Panc1 (cell line): ENCODE data around the gene PHYHIPL.

Experiments
- POLR2AphosphoS5 ChIP-seq: IDR thresholded peaks from 2 replicates; pipeline ENCODE4 v1.6.1; 2012; ENCODE audit warnings: mild to moderate bottlenecking, low read depth, low read length, moderate library complexity
- SIN3A ChIP-seq: IDR thresholded peaks from 2 replicates; pipeline ENCODE4 v1.6.1; 2012; ENCODE audit warnings: low read depth, mild to moderate bottlenecking, low read length, moderate library complexity, borderline replicate concordance; ENCODE audit not compliant: insufficient read depth
- TF ChIP-seq, protein P1 (sequence below): fragments of 450-650 bp; IDR thresholded peaks from 2 replicates; pipeline ENCODE4 v1.5.1; 2017; ENCODE audit warnings: mild to moderate bottlenecking
- TF ChIP-seq, protein P2 (sequence below), 2 experiments: IDR thresholded peaks; 2 replicates each; pipeline ENCODE4 v1.6.1; 2011 to 2012; ENCODE audit warnings: low read depth in 2 of 2, control low read depth in 1 of 2, low read length in 1 of 2, mild to moderate bottlenecking in 1 of 2, moderate library complexity in 1 of 2; ENCODE audit not compliant: insufficient read depth in 1 of 2

DNA sequence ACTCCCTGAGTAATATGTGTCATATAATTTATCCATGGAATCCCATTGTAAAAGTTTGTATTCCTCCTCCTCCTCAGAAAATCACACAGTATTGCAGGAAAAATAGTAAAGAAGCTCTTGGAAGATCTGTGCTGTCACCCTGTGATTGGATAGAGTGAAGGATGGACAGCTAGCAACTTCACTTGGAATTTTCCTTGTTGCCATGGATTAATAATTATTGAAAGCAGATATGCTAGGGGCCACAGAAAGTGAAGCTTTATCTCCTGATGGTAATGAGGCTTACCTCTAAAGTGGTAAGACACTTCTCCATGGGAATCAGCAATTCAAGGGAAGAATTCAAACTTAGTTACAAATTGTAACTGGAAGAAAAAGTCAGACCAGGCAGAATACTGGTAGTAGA is 48.8 kb downstream of the PHYHIPL start:
- TF ChIP-seq, protein P1, sequence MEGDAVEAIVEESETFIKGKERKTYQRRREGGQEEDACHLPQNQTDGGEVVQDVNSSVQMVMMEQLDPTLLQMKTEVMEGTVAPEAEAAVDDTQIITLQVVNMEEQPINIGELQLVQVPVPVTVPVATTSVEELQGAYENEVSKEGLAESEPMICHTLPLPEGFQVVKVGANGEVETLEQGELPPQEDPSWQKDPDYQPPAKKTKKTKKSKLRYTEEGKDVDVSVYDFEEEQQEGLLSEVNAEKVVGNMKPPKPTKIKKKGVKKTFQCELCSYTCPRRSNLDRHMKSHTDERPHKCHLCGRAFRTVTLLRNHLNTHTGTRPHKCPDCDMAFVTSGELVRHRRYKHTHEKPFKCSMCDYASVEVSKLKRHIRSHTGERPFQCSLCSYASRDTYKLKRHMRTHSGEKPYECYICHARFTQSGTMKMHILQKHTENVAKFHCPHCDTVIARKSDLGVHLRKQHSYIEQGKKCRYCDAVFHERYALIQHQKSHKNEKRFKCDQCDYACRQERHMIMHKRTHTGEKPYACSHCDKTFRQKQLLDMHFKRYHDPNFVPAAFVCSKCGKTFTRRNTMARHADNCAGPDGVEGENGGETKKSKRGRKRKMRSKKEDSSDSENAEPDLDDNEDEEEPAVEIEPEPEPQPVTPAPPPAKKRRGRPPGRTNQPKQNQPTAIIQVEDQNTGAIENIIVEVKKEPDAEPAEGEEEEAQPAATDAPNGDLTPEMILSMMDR: no peak
- no peak for TF ChIP-seq POLR2AphosphoS5
- TF ChIP-seq, protein P2, sequence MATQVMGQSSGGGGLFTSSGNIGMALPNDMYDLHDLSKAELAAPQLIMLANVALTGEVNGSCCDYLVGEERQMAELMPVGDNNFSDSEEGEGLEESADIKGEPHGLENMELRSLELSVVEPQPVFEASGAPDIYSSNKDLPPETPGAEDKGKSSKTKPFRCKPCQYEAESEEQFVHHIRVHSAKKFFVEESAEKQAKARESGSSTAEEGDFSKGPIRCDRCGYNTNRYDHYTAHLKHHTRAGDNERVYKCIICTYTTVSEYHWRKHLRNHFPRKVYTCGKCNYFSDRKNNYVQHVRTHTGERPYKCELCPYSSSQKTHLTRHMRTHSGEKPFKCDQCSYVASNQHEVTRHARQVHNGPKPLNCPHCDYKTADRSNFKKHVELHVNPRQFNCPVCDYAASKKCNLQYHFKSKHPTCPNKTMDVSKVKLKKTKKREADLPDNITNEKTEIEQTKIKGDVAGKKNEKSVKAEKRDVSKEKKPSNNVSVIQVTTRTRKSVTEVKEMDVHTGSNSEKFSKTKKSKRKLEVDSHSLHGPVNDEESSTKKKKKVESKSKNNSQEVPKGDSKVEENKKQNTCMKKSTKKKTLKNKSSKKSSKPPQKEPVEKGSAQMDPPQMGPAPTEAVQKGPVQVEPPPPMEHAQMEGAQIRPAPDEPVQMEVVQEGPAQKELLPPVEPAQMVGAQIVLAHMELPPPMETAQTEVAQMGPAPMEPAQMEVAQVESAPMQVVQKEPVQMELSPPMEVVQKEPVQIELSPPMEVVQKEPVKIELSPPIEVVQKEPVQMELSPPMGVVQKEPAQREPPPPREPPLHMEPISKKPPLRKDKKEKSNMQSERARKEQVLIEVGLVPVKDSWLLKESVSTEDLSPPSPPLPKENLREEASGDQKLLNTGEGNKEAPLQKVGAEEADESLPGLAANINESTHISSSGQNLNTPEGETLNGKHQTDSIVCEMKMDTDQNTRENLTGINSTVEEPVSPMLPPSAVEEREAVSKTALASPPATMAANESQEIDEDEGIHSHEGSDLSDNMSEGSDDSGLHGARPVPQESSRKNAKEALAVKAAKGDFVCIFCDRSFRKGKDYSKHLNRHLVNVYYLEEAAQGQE (IDR thresholded peaks at IDR 0.05; ENCODE audit: insufficient read depth in 1 of 2, low read depth in 2 of 2, low read length in 1 of 2): no peak
- TF ChIP-seq SIN3A: no peak
